GM23248 (cell line): ENCODE data around the gene MIA2. TPM values are rescaled to one million over a fixed set of nuclear protein-coding genes. Genes with fewer than 3 reads are reported as not detected.
A peak's percentile ranks its signal among the peaks of the same experiment; 100 is the strongest.

Experiments
- DNase-seq: peaks from one replicate; pipeline ENCODE4 v3.0.0-alpha.2; 2015
- H2AFZ ChIP-seq: fragments of 200-600 bp; sonication (generic); 2 replicates; pipeline ENCODE4 v1.6.1; 2016; ENCODE audit warnings: antibody characterized with exemption
- H3F3A ChIP-seq: fragments of 200-600 bp; sonication (generic); 2 replicates; pipeline ENCODE4 v1.6.1; 2016; ENCODE audit warnings: mild to moderate bottlenecking, antibody characterized with exemption, mixed run types; ENCODE audit not compliant: insufficient read depth
- H3K27ac ChIP-seq: fragments of 200-600 bp; sonication (generic); 2 replicates; pipeline ENCODE4 v1.5.1; 2016; ENCODE audit warnings: mild to moderate bottlenecking
- H3K27me3 ChIP-seq: fragments of 200-600 bp; sonication (generic); replicated peaks from 2 replicates; pipeline ENCODE4 v1.6.1; 2016; ENCODE audit warnings: mild to moderate bottlenecking; ENCODE audit not compliant: insufficient read depth
- H3K36me3 ChIP-seq: fragments of 200-600 bp; sonication (generic); 2 replicates; pipeline ENCODE4 v1.6.1; 2016; ENCODE audit warnings: low read depth, mild to moderate bottlenecking
- H3K4me1 ChIP-seq: fragments of 200-600 bp; sonication (generic); 2 replicates; pipeline ENCODE4 v1.6.1; 2016; ENCODE audit warnings: mild to moderate bottlenecking; ENCODE audit not compliant: insufficient read depth
- H3K4me2 ChIP-seq: fragments of 200-600 bp; sonication (generic); one replicate; pipeline ENCODE4 v1.6.1; 2016; ENCODE audit warnings: mild to moderate bottlenecking; ENCODE audit not compliant: unreplicated experiment
- H3K4me3 ChIP-seq: fragments of 200-600 bp; sonication (generic); 2 replicates; pipeline ENCODE4 v1.5.1; 2016; ENCODE audit warnings: mild to moderate bottlenecking
- H3K79me2 ChIP-seq: fragments of 200-600 bp; sonication (generic); 2 replicates; pipeline ENCODE4 v1.6.1; 2016; ENCODE audit warnings: mild to moderate bottlenecking; ENCODE audit not compliant: insufficient read depth
- H3K9ac ChIP-seq: fragments of 200-600 bp; sonication (generic); 2 replicates; pipeline ENCODE4 v1.6.1; 2016; ENCODE audit warnings: mild to moderate bottlenecking
- H3K9me2 ChIP-seq: fragments of 200-600 bp; sonication (generic); 2 replicates; pipeline ENCODE4 v1.6.1; 2016; ENCODE audit warnings: mixed run types, mild to moderate bottlenecking, moderate library complexity; ENCODE audit not compliant: insufficient read depth
- H3K9me3 ChIP-seq: fragments of 200-600 bp; sonication (generic); one replicate; pipeline ENCODE4 v1.6.1; 2017; ENCODE audit warnings: low read depth
- H4K20me1 ChIP-seq: fragments of 200-600 bp; sonication (generic); 2 replicates; pipeline ENCODE4 v1.6.0; 2016; ENCODE audit not compliant: insufficient read depth
- EZH2 ChIP-seq: fragments of 200-600 bp; sonication (generic); IDR thresholded peaks from 2 replicates; pipeline ENCODE4 v1.6.1; 2018; ENCODE audit warnings: antibody characterized with exemption, mild to moderate bottlenecking; ENCODE audit not compliant: insufficient read depth, poor library complexity, severe bottlenecking
- EZH2phosphoT487 ChIP-seq: fragments of 200-600 bp; sonication (generic); IDR thresholded peaks from 2 replicates; pipeline ENCODE4 v1.6.1; 2018; ENCODE audit warnings: antibody characterized with exemption, moderate library complexity, mild to moderate bottlenecking, low read depth; ENCODE audit not compliant: insufficient read depth
- WGBS, 2 experiments: methylation state at CpG; one replicate each; pipeline ENCODE4 v1.1.6; 2015 to 2017; ENCODE audit warnings: low lambda C conversion rate in 2 of 2, low coverage in 1 of 2; ENCODE audit errors: missing lambda C conversion rate in 2 of 2; 5-methylcytosine and 5-hydroxymethylcytosine counted together
- in situ Hi-C: fragments of 300-500 bp; cut with MboI; formaldehyde crosslinking; loops from 2 replicates; pipeline ENCODE4 v1.15.0; 2020
- polyA plus RNA-seq: library from polyadenylated mRNA; unstranded; fragments of >200 nt; fragmentation: Nextera tagmentation; extraction: Ambion mirVana; gene quantifications from 2 replicates; pipeline ENCODE4 v1.2.1, GENCODE V29; 2016
- total RNA-seq: library from RNA; depleted of rRNA; stranded (reverse); fragments of >200 nt; shearing (Covaris generic); gene quantifications from 2 replicates; pipeline ENCODE4 v1.2.3, GENCODE V29; 2014

Gene MIA2
- total and polyA plus RNA-seq, 2 experiments from 2014 or later: 16.2 to 21.4 TPM

- Histone ChIP-seq H3K27ac (no peak overlapping the region), H4K20me1 (no peaks in the 10 kb centered on the region), H3K9me2 (no peaks in the 10 kb centered on the region), H2AFZ (no peak overlapping the region), H3K4me2 (no peak overlapping the region), H3K9ac (no peak overlapping the region), H3F3A (peaks cover 23% of the 10 kb centered on the region), H3K9me3 (no peaks in the 10 kb centered on the region), H3K79me2 (no peaks in the 10 kb centered on the region), H3K36me3 (peaks cover 22% of the 10 kb centered on the region), H3K4me3 (no peak overlapping the region), H3K4me1 (peaks cover 4% of the 10 kb centered on the region), H3K27me3 (no peaks in the 10 kb centered on the region)
- in situ Hi-C loops: no loop called here
- peak; percentile 34 for DNase-seq
- WGBS, 2 experiments: 34 to 48% methylated on average over 3 to 4 of the region's 4 CpGs
- no peak for TF ChIP-seq EZH2phosphoT487
- no peak for TF ChIP-seq EZH2
Measured at GRCh38 chr14:39395555-39396254, 162.0 kb downstream of the MIA2 start.

- no peaks in the 10 kb centered on the region for H3K9me3 ChIP-seq
- TF ChIP-seq EZH2 (no peak), EZH2phosphoT487 (no peak)
- H3K4me1 ChIP-seq: peaks cover 4% of the 10 kb centered on the region
- H3K79me2 ChIP-seq: no peaks in the 10 kb centered on the region
- H3K4me3 ChIP-seq: no peak overlapping the region
- no peak overlapping the region for H3K27ac ChIP-seq
- H3K36me3 ChIP-seq: peaks cover 22% of the 10 kb centered on the region
- H3K27me3 ChIP-seq: no peaks in the 10 kb centered on the region
- H3K9me2 ChIP-seq: no peaks in the 10 kb centered on the region
- H4K20me1 ChIP-seq: no peaks in the 10 kb centered on the region
- no peak overlapping the region for H2AFZ ChIP-seq
- DNase-seq: peak; percentile 63
- no peak overlapping the region for H3K4me2 ChIP-seq
- in situ Hi-C loops: no loop called here
- H3K9ac ChIP-seq: no peak overlapping the region
- H3F3A ChIP-seq: peaks cover 23% of the 10 kb centered on the region
Measured at GRCh38 chr14:39396448-39396847, 162.7 kb downstream of the MIA2 start.

- TF ChIP-seq EZH2phosphoT487: no peak
- TF ChIP-seq EZH2: no peak
- Histone ChIP-seq H4K20me1 (no peaks in the 10 kb centered on the region), H3K79me2 (peaks cover 8% of the 10 kb centered on the region), H3K9me3 (no peaks in the 10 kb centered on the region), H2AFZ (no peak overlapping the region), H3F3A (peaks cover 23% of the 10 kb centered on the region), H3K4me3 (no peak overlapping the region), H3K9me2 (no peaks in the 10 kb centered on the region), H3K9ac (no peak overlapping the region), H3K27ac (no peak overlapping the region), H3K27me3 (no peaks in the 10 kb centered on the region), H3K4me1 (peaks cover 4% of the 10 kb centered on the region), H3K36me3 (peaks cover 22% of the 10 kb centered on the region), H3K4me2 (no peak overlapping the region)
- DNase-seq: no peak
- 74 to 80% methylated on average over 6 of the region's 6 CpGs for WGBS, 2 experiments
- in situ Hi-C loops: no loop called here
Measured at GRCh38 chr14:39398382-39398781, 164.7 kb downstream of the MIA2 start.

GRCh38 chr14:39406560-39406959 is 172.8 kb downstream of the MIA2 start:
- Histone ChIP-seq H3K27me3 (no peaks in the 10 kb centered on the region), H3K9me2 (no peaks in the 10 kb centered on the region), H3K4me1 (0 out of 2 replicates have a peak, but pooled peaks cover 12% of the 10 kb centered on the region), H4K20me1 (no peaks in the 10 kb centered on the region), H3K36me3 (no peaks in the 10 kb centered on the region), H3K9ac (0 out of 2 replicates have a peak overlapping the region, but pooled peaks have one; percentile 2), H3K4me3 (no peak overlapping the region), H3K79me2 (peaks cover 40% of the 10 kb centered on the region), H3K27ac (no peak overlapping the region), H3K4me2 (peak overlapping the region; percentile 8), H3F3A (peaks cover 15% of the 10 kb centered on the region), H2AFZ (peak overlapping the region; percentile 3; the same call in 1 of the 2 replicates), H3K9me3 (no peaks in the 10 kb centered on the region)
- in situ Hi-C loops: no loop called here
- WGBS, 2 experiments: 7 to 10% methylated on average over 3 of the region's 3 CpGs
- peak; percentile 45 for DNase-seq
- TF ChIP-seq EZH2: no peak
- no peak for TF ChIP-seq EZH2phosphoT487
